HAP-1 (cell line): ENCODE results near the gene PLXNC1.

ENCODE experiments used
- DNase-seq, 2 experiments: peaks; one replicate each; pipeline ENCODE4 v3.0.0-alpha.2; 2016 to 2020; ENCODE audit warnings: low spot score in 2 of 2
- H3K27me3 ChIP-seq: fragments of 250-450 bp; sonication (Bioruptor Pico); 2 replicates; pipeline ENCODE4 v1.5.1; 2020; ENCODE audit warnings: low read depth, mild to moderate bottlenecking, moderate library complexity
- H3K36me3 ChIP-seq: fragments of 250-450 bp; sonication (Bioruptor Pico); replicated peaks from 2 replicates; pipeline ENCODE4 v1.5.1; 2020; ENCODE audit warnings: mild to moderate bottlenecking
- H3K4me1 ChIP-seq: fragments of 250-450 bp; sonication (Bioruptor Pico); 2 replicates; pipeline ENCODE4 v1.5.1; 2020; ENCODE audit warnings: mild to moderate bottlenecking
- H3K4me3 ChIP-seq: fragments of 250-450 bp; sonication (Bioruptor Pico); 2 replicates; pipeline ENCODE4 v1.5.1; 2020; ENCODE audit warnings: mild to moderate bottlenecking, moderate library complexity
- H3K9me3 ChIP-seq: fragments of 250-450 bp; sonication (Bioruptor Pico); 2 replicates; pipeline ENCODE4 v1.5.1; 2020; ENCODE audit warnings: mild to moderate bottlenecking, moderate library complexity
- in situ Hi-C: fragments of 300-500 bp; cut with MboI; formaldehyde crosslinking; loops from 3 replicates; pipeline ENCODE4 v1.14.3; 2020; ENCODE audit warnings: low sequenced_read_pairs, inconsistent platforms, mixed read lengths

PLXNC1 gene

DNA sequence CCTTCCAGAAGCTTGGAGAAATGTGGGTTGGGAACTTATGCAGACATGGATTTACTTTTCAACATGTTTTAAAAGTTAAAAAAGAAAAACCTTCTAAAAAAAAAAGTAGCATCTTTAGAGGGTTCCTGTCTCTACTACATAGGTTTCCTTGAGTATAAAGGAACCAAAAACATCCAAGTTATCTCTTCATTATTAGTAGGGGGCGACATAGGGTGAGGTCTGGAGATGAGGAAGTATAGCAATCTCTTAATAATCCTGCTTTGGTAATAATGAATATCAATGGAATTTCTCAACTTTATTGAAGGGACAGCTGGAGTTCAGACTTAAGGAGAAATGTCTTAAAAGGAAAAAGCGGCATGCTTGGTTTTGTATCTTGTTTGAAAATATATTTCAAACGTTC, 6.5 kb upstream of the PLXNC1 start:
- no peaks in the 10 kb centered on the region for H3K27me3 ChIP-seq
- in situ Hi-C loops = loop anchor here (10.0 kb wide), 1 partner anchor 293 kb away; no protein-coding TSS in a partner anchor

DNA sequence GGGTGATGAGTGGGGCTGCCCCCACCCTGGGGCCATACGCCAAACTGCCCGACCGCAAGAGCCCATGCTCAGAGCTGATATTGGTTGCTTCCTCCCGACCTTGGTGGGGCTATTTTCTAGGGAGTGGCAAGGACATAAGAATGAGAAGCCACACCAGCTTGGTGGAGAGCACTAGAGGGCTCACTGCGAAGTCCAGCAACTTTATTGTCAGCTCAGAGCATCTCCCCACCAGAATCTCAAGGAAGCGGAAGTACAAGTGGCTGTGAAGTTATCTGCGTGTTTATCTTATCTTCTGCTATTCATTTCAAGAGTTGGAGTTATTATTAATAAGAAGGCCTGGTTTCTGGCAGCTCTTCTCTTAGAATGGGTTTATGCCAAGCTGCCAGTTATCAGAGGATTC, 4.9 kb upstream of the PLXNC1 start:
- DNase-seq = no peak
- in situ Hi-C loops = loop anchor here (10.0 kb wide), 1 partner anchor 291 kb away; no protein-coding TSS in a partner anchor
- Histone ChIP-seq H3K4me3 (no peak overlapping the region), H3K36me3 (no peaks in the 10 kb centered on the region), H3K27me3 (no peaks in the 10 kb centered on the region), H3K4me1 (peaks cover 8% of the 10 kb centered on the region; the same call in 1 of the 2 replicates), H3K9me3 (no peaks in the 10 kb centered on the region)

More for the DNA sequence above, 6.5 kb upstream of the PLXNC1 start:
- Histone ChIP-seq H3K36me3 (no peaks in the 10 kb centered on the region), H3K9me3 (no peaks in the 10 kb centered on the region), H3K4me1 (peaks cover 8% of the 10 kb centered on the region; the same call in 1 of the 2 replicates), H3K4me3 (no peak overlapping the region)
- DNase-seq = no peak

DNA sequence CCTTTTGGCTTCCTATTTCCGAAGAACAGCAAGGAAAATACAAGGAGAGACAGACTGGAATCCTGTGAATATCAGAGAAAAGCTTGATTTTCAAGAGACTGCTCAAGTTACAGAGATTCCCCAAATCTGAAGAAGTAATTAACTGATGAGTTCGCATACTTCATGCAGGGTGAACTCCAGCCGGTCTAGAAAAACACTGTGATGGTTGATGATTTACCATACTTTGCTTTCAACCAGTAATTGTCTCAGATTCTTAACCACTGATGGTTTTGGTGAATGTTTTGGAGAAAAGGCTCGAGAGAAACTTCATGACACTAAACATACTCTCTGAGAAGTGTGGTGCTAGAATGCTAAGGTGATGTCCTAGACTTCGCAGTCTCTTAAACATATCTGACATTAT, 4.4 kb upstream of the PLXNC1 start:
- Histone ChIP-seq H3K4me3 (no peak overlapping the region), H3K4me1 (peaks cover 8% of the 10 kb centered on the region; the same call in 1 of the 2 replicates), H3K27me3 (no peaks in the 10 kb centered on the region), H3K9me3 (no peaks in the 10 kb centered on the region), H3K36me3 (no peaks in the 10 kb centered on the region)
- DNase-seq = no peak
- in situ Hi-C loops = loop anchor here (10.0 kb wide), 1 partner anchor 291 kb away; no protein-coding TSS in a partner anchor

DNA sequence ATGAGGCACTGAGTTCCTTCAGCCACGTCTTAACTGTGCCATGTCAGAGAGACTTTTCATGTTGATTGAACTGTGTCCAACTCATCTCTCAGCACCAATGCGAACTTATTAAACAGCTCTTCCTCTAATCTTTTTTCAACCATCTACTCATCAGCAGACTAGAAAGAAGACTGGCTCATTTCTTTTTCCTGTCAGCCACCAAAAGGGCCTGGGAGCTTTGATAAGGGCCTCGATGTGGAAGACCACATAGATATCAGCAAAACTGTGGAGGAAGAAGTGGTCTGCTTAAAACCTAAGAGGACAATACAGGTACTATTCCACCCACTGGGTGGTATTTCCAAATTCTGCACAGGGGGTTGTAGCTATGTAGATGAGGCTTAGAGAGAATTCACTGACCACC, 3.6 kb upstream of the PLXNC1 start:
- peaks cover 8% of the 10 kb centered on the region; the same call in 1 of the 2 replicates for H3K4me1 ChIP-seq
- no peaks in the 10 kb centered on the region for H3K27me3 ChIP-seq
- H3K9me3 ChIP-seq = no peaks in the 10 kb centered on the region
- H3K4me3 ChIP-seq = no peak overlapping the region
- DNase-seq = no peak
- in situ Hi-C loops = loop anchor here (10.0 kb wide), 1 partner anchor 290 kb away; no protein-coding TSS in a partner anchor
- H3K36me3 ChIP-seq = no peaks in the 10 kb centered on the region

DNA sequence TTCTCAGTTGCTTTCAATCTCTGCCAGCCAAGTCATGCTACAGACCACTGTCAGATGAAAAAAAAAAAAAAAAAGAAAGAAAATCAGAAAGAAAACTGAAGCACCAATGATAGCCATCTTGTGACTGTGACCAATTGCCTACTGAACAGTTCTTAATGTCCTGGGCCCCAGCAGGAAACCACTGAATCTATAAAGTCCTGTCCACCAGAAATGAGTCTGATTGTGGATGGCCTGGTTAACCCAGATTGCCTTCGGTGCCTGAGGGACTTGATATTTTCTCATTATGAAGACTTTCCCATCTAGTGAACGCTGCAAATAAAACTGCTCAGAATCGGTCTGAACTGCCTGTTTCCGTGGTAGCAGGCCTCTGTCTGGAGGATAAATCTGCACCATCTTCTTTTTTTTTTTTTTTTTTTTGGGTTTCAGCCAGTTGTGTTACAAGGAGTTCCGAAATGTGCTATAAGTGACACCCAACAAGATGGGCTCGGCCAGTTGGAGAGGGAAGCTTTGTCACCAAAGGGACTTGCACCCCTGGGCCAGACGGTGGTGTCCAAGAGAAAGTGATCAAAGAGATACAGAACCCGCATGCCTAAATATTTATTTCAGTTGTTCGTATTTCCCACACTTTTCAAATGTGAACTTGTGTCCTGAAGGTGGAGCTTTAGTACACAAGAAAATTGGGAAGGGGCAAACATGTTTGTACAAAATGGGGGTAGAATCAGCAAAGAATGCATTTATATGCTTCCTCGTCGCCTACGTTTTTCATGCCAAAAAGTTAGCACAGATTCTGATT, 3.0 kb upstream of the PLXNC1 start:
- in situ Hi-C loops = loop anchor here (10.0 kb wide), 1 partner anchor 289 kb away; no protein-coding TSS in a partner anchor
- Histone ChIP-seq H3K27me3 (no peaks in the 10 kb centered on the region), H3K4me3 (no peak overlapping the region)

DNA sequence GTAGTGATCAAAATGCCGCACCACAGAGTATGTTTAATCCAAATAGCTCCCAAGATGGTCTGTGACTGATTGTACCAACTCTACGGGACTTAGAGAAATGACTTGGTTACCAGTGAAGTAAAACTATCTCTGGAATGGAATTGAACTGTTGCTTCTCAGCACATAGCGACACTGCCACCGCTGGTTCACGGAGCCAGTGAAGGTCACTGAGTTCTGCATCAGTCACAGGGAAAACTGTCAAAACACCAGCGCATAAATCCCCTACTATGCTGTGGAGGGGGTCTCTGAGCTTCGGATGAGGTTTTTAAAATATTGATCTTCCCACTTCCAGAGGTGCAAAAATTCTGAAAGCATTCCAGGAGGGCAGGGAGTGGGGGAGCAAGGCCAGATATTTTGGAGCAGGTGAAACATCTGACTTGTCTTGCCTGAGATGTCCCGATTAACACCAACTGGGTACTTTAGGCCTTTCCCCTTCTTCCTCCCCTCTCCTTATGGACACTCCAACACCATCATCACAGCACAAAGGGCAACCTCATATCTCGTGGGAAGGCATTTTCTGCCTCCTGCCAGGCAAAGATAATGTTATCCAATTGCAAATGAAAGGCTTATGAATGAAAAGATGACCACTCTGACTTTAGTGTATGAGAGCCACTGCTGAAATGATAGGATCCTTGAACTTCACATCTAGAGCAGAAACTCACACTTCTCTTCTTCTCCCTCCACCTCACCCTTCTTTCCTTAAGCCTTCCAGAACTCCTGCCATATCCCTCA, 2.0 kb upstream of the PLXNC1 start:
- Histone ChIP-seq H3K4me3 (no peak overlapping the region), H3K9me3 (no peaks in the 10 kb centered on the region), H3K4me1 (peaks cover 12% of the 10 kb centered on the region), H3K36me3 (no peaks in the 10 kb centered on the region), H3K27me3 (no peaks in the 10 kb centered on the region)
- no peak for DNase-seq
- in situ Hi-C loops = loop anchor here (10.0 kb wide), 1 partner anchor 288 kb away; no protein-coding TSS in a partner anchor

More for the DNA sequence above, 3.0 kb upstream of the PLXNC1 start:
- peaks cover 8% of the 10 kb centered on the region; the same call in 1 of the 2 replicates for H3K4me1 ChIP-seq
- no peaks in the 10 kb centered on the region for H3K36me3 ChIP-seq
- no peaks in the 10 kb centered on the region for H3K9me3 ChIP-seq
- peak; percentile 58 to 67 for DNase-seq

DNA sequence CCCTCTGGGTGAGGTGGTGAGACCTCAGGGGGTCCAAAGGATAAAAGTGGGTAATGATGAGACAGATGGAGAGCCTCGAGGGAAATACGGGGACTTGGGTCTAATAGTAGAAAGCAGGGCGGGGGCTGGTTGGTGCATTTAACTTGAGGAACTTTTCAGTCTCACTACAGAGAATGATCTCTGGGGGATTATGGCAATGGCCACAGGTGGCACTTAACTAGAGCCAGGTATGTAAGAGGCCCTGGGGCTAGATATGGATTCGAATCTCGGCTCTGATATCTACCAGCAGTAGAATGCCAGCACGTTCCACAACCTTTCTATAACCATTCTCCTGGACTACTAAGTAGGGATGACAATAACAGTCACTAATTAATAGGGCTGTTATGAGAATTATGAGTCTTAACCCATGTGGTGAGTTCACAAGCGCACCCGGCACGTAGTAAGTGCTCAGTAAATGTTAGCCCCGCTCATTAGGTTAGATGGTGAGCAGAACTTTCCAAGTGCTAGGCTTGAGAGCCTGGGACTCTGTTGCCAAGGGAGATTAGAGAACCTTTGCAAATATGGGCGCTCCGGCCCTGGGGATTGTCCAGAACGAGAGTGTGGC, 888 bp upstream of the PLXNC1 start:
- in situ Hi-C loops = loop anchor here (10.0 kb wide), 1 partner anchor 287 kb away; no protein-coding TSS in a partner anchor
- no peaks in the 10 kb centered on the region for H3K36me3 ChIP-seq
- H3K27me3 ChIP-seq = no peaks in the 10 kb centered on the region
- no peak for DNase-seq
- H3K4me1 ChIP-seq = peaks cover 24% of the 10 kb centered on the region
- no peaks in the 10 kb centered on the region for H3K9me3 ChIP-seq
- peak overlapping the region; percentile 60 for H3K4me3 ChIP-seq

DNA sequence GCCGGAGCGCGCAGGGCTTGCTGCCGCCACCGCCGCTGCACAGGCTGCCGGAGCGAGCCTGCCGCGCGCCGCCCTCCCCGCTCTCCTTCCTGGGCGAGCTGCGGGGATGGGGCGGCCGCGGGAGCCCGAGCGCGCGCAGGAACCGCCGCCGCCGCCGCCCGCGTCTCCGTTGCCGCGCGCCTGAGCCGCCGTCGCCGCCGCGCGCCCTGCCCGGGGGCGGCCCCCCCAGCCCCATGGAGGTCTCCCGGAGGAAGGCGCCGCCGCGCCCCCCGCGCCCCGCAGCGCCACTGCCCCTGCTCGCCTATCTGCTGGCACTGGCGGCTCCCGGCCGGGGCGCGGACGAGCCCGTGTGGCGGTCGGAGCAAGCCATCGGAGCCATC, 352 bp downstream of the PLXNC1 start:
- no peaks in the 10 kb centered on the region for H3K27me3 ChIP-seq
- H3K36me3 ChIP-seq = no peaks in the 10 kb centered on the region
- H3K9me3 ChIP-seq = no peaks in the 10 kb centered on the region
- peaks cover 29% of the 10 kb centered on the region for H3K4me1 ChIP-seq
- peak overlapping the region; percentile 60 for H3K4me3 ChIP-seq
- no peak for DNase-seq
- in situ Hi-C loops = loop anchor here (10.0 kb wide), 1 partner anchor 286 kb away; no protein-coding TSS in a partner anchor

DNA sequence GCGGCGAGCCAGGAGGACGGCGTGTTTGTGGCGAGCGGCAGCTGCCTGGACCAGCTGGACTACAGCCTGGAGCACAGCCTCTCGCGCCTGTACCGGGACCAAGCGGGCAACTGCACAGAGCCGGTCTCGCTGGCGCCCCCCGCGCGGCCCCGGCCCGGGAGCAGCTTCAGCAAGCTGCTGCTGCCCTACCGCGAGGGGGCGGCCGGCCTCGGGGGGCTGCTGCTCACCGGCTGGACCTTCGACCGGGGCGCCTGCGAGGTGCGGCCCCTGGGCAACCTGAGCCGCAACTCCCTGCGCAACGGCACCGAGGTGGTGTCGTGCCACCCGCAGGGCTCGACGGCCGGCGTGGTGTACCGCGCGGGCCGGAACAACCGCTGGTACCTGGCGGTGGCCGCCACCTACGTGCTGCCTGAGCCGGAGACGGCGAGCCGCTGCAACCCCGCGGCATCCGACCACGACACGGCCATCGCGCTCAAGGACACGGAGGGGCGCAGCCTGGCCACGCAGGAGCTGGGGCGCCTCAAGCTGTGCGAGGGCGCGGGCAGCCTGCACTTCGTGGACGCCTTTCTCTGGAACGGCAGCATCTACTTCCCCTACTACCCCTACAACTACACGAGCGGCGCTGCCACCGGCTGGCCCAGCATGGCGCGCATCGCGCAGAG, 873 bp downstream of the PLXNC1 start:
- Histone ChIP-seq H3K4me1 (peaks cover 29% of the 10 kb centered on the region), H3K36me3 (no peaks in the 10 kb centered on the region), H3K9me3 (no peaks in the 10 kb centered on the region), H3K4me3 (peak overlapping the region; percentile 60), H3K27me3 (no peaks in the 10 kb centered on the region)
- in situ Hi-C loops = loop anchor here (10.0 kb wide), 1 partner anchor 286 kb away; no protein-coding TSS in a partner anchor
- peak; percentile 38 to 73 for DNase-seq

DNA sequence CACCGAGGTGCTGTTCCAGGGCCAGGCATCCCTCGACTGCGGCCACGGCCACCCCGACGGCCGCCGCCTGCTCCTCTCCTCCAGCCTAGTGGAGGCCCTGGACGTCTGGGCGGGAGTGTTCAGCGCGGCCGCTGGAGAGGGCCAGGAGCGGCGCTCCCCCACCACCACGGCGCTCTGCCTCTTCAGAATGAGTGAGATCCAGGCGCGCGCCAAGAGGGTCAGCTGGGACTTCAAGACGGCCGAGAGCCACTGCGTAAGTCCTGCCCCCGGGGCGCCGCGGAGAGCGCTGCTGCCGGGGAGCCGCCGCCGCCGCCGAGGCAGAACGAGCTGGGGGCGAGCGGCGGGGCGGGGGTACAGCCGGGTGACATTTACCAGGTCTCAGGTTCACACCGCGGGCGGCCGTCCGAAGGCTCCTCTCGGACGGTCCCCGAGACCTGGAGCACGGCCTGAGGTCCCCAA, 1.4 kb downstream of the PLXNC1 start:
- H3K36me3 ChIP-seq = no peaks in the 10 kb centered on the region
- peaks cover 29% of the 10 kb centered on the region for H3K4me1 ChIP-seq
- H3K27me3 ChIP-seq = no peaks in the 10 kb centered on the region
- DNase-seq = peak; percentile 20 to 75
- in situ Hi-C loops = loop anchor here (10.0 kb wide), 1 partner anchor 285 kb away; no protein-coding TSS in a partner anchor
- H3K4me3 ChIP-seq = peak overlapping the region; percentile 60
- no peaks in the 10 kb centered on the region for H3K9me3 ChIP-seq

DNA sequence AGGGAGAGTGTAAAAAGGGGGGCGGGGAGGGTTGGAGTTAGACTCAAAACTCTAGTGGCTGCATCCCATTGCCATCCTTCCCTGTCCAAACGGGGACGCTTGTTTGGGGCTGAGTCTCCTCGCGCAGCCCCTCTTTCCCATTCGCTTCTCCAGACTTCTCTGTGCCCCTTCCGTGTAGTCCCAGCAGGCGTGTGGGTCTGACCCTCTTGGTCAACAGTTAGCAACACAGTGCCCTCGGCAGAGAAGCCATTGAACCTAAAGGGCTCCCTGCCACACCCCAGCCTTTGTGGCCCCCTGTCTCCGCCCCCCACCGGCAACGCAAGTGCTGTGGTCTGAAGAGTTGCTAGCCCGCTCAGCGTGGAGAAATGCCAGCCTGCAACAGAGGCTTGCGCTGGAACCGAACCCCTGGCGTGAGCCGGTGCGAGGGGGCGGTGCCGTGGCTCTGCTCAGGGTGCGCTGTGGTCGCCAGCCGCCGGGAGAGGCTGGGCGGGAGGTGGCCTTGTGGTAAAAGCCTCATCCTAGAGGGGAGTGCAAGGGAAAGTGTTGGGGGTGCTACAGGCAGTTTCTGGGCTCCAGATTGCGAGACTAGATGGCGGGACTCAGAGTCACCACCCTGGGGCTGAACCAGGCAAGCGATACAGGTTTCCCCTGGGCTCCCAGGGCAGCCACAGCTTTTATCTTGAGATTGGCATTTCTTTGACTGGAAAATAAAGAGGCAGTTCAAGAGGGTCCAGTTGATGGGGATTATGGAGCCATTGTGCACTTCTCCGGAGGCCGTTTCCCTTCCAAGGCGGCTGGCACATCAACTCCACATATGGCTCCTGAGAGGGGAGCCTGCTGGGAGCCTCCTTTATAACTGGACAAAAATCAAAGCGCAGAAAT, 2.1 kb downstream of the PLXNC1 start:
- no peaks in the 10 kb centered on the region for H3K9me3 ChIP-seq
- H3K27me3 ChIP-seq = no peaks in the 10 kb centered on the region
- DNase-seq = peak; percentile 38 to 70
- H3K4me3 ChIP-seq = peak overlapping the region; percentile 60
- H3K36me3 ChIP-seq = no peaks in the 10 kb centered on the region
- in situ Hi-C loops = no loop called here
- peaks cover 29% of the 10 kb centered on the region for H3K4me1 ChIP-seq

DNA sequence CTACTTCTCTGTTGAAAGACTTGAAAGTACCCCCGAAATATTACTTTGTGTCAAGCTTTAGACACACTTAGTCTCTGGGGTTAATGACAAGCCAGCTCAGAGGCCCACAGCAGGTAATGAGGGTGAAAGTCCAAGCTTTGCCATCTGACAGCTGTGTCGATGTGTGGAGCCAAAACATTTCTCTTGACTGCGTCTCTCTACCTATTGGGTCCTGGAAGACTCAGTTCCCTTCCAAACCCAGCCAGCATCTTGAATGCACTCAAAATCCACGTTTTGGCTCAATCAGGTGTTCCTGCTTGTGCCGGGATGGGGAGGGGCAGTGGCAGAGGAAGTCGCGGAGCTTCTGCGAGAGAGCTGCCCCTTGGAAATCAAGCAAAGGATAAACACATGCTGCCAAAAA, 3.2 kb downstream of the PLXNC1 start:
- in situ Hi-C loops = no loop called here
- H3K4me1 ChIP-seq = peaks cover 24% of the 10 kb centered on the region
- no peak for DNase-seq
- H3K4me3 ChIP-seq = peak overlapping the region; percentile 60
- no peaks in the 10 kb centered on the region for H3K27me3 ChIP-seq
- H3K9me3 ChIP-seq = no peaks in the 10 kb centered on the region
- no peaks in the 10 kb centered on the region for H3K36me3 ChIP-seq
